Measurements from ENCODE around the gene DRAM1. TPM values are rescaled to one million over a fixed set of nuclear protein-coding genes. Genes with fewer than 3 reads are reported as not detected.

Gene DRAM1
- total RNA-seq, 1 donor from 2014 or later, result 20.4 TPM

GRCh38 chr12:101920906-101921305 lies 43.5 kb downstream of the DRAM1 start:
- Histone ChIP-seq H3K9me3 (ENCODE audit: insufficient read depth, low read depth, low read length) (no peaks in the 10 kb centered on the region), H3K4me3 (ENCODE audit: insufficient read depth, low read depth, low read length) (no peak overlapping the region), H4K20me1 (ENCODE audit: insufficient read depth, low read length) (no peaks in the 10 kb centered on the region), H3K27ac (ENCODE audit: low read depth, low read length) (no peak overlapping the region), H2AFZ (ENCODE audit: low read depth, low read length) (no peak overlapping the region), H3K27me3 (ENCODE audit: insufficient read depth, low read length) (no peaks in the 10 kb centered on the region), H3K79me2 (ENCODE audit: insufficient read depth, low read length) (no peaks in the 10 kb centered on the region), H3K4me2 (ENCODE audit: low read length) (no peak overlapping the region), H3K9ac (ENCODE audit: low read length) (no peak overlapping the region), H3K36me3 (ENCODE audit: insufficient read depth, low read length) (no peaks in the 10 kb centered on the region), H3K4me1 (ENCODE audit: insufficient read depth, low read length) (no peaks in the 10 kb centered on the region)
- H3K36me3 Mint-ChIP-seq (ENCODE audit: low read depth, unreplicated experiment), result peaks cover 3% of the 10 kb centered on the region
- no peak for FAIRE-seq
- no peaks in the 10 kb centered on the region for H3K27me3 Mint-ChIP-seq (ENCODE audit: low read depth, unreplicated experiment)
- no peak overlapping the region for H3K4me3 Mint-ChIP-seq (ENCODE audit: unreplicated experiment)
- no peak for TF ChIP-seq EZH2 (IDR thresholded peaks at IDR 0.05; ENCODE audit: insufficient read depth, low read length)
- TF ChIP-seq, protein P1, sequence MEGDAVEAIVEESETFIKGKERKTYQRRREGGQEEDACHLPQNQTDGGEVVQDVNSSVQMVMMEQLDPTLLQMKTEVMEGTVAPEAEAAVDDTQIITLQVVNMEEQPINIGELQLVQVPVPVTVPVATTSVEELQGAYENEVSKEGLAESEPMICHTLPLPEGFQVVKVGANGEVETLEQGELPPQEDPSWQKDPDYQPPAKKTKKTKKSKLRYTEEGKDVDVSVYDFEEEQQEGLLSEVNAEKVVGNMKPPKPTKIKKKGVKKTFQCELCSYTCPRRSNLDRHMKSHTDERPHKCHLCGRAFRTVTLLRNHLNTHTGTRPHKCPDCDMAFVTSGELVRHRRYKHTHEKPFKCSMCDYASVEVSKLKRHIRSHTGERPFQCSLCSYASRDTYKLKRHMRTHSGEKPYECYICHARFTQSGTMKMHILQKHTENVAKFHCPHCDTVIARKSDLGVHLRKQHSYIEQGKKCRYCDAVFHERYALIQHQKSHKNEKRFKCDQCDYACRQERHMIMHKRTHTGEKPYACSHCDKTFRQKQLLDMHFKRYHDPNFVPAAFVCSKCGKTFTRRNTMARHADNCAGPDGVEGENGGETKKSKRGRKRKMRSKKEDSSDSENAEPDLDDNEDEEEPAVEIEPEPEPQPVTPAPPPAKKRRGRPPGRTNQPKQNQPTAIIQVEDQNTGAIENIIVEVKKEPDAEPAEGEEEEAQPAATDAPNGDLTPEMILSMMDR (IDR thresholded peaks at IDR 0.05; ENCODE audit: insufficient read depth, low read depth, low read length), result no peak
- H3K9me3 Mint-ChIP-seq (ENCODE audit: unreplicated experiment), result peaks cover 2% of the 10 kb centered on the region
- DNase-seq (ENCODE audit: low read depth), result peak; percentile 46
- H3K27ac Mint-ChIP-seq (ENCODE audit: unreplicated experiment), result no peak overlapping the region
- peaks cover 10% of the 10 kb centered on the region for H3K4me1 Mint-ChIP-seq (ENCODE audit: low read depth, unreplicated experiment)

GRCh38 chr12:101923045-101923718 lies 45.8 kb downstream of the DRAM1 start:
- Histone ChIP-seq H3K4me3 (ENCODE audit: insufficient read depth, low read depth, low read length) (no peak overlapping the region), H3K36me3 (ENCODE audit: insufficient read depth, low read length) (no peaks in the 10 kb centered on the region), H2AFZ (ENCODE audit: low read depth, low read length) (no peak overlapping the region), H3K79me2 (ENCODE audit: insufficient read depth, low read length) (no peaks in the 10 kb centered on the region), H3K27me3 (ENCODE audit: insufficient read depth, low read length) (no peaks in the 10 kb centered on the region), H3K9me3 (ENCODE audit: insufficient read depth, low read depth, low read length) (no peaks in the 10 kb centered on the region), H3K4me1 (ENCODE audit: insufficient read depth, low read length) (no peaks in the 10 kb centered on the region), H3K27ac (ENCODE audit: low read depth, low read length) (no peak overlapping the region), H3K4me2 (ENCODE audit: low read length) (no peak overlapping the region), H3K9ac (ENCODE audit: low read length) (no peak overlapping the region), H4K20me1 (ENCODE audit: insufficient read depth, low read length) (no peaks in the 10 kb centered on the region)
- Mint-ChIP-seq H3K27ac (ENCODE audit: unreplicated experiment) (no peak overlapping the region), H3K36me3 (ENCODE audit: low read depth, unreplicated experiment) (peaks cover 3% of the 10 kb centered on the region), H3K4me1 (ENCODE audit: low read depth, unreplicated experiment) (peaks cover 26% of the 10 kb centered on the region), H3K4me3 (ENCODE audit: unreplicated experiment) (no peak overlapping the region), H3K9me3 (ENCODE audit: unreplicated experiment) (peaks cover 2% of the 10 kb centered on the region), H3K27me3 (ENCODE audit: low read depth, unreplicated experiment) (no peaks in the 10 kb centered on the region)
- no peak for DNase-seq (ENCODE audit: low read depth)
- no peak for FAIRE-seq
- no peak for TF ChIP-seq EZH2 (IDR thresholded peaks at IDR 0.05; ENCODE audit: insufficient read depth, low read length)

DNA sequence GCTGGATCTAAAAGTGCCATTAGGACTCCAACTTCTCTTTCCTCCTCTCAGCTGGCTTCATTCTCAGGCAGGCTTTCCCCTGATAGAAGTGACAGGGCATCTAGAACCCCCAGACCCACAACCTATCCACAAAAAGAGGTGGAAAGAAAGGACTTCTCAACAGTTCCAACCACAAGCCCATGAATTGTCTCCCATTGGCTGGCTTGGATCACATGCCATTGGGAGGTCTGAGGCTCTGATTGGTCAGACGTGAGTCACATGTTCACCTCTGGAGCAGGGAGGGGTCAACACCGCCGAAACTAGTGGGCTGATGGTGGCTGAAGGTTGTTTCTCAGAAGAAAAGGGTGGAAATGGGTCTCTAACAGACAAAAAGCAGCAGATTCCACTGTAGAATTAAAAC lies 47.2 kb downstream of the DRAM1 start:
- no peak for FAIRE-seq
- no peak overlapping the region for H3K4me3 Mint-ChIP-seq (ENCODE audit: unreplicated experiment)
- H3K36me3 Mint-ChIP-seq (ENCODE audit: low read depth, unreplicated experiment), result peaks cover 3% of the 10 kb centered on the region
- no peak for DNase-seq (ENCODE audit: low read depth)
- Histone ChIP-seq H3K4me2 (ENCODE audit: low read length) (no peak overlapping the region), H3K4me1 (ENCODE audit: insufficient read depth, low read length) (no peaks in the 10 kb centered on the region), H2AFZ (ENCODE audit: low read depth, low read length) (no peak overlapping the region), H4K20me1 (ENCODE audit: insufficient read depth, low read length) (no peaks in the 10 kb centered on the region), H3K4me3 (ENCODE audit: insufficient read depth, low read depth, low read length) (no peak overlapping the region), H3K79me2 (ENCODE audit: insufficient read depth, low read length) (no peaks in the 10 kb centered on the region), H3K27ac (ENCODE audit: low read depth, low read length) (no peak overlapping the region), H3K27me3 (ENCODE audit: insufficient read depth, low read length) (no peaks in the 10 kb centered on the region), H3K9me3 (ENCODE audit: insufficient read depth, low read depth, low read length) (no peaks in the 10 kb centered on the region), H3K36me3 (ENCODE audit: insufficient read depth, low read length) (no peaks in the 10 kb centered on the region), H3K9ac (ENCODE audit: low read length) (no peak overlapping the region)
- H3K27ac Mint-ChIP-seq (ENCODE audit: unreplicated experiment), result peak overlapping the region; percentile 98
- peaks cover 28% of the 10 kb centered on the region for H3K4me1 Mint-ChIP-seq (ENCODE audit: low read depth, unreplicated experiment)
- no peaks in the 10 kb centered on the region for H3K27me3 Mint-ChIP-seq (ENCODE audit: low read depth, unreplicated experiment)
- TF ChIP-seq, protein P1 (IDR thresholded peaks at IDR 0.05; ENCODE audit: insufficient read depth, low read depth, low read length), result no peak
- peaks cover 2% of the 10 kb centered on the region for H3K9me3 Mint-ChIP-seq (ENCODE audit: unreplicated experiment)
